ENCODE results near the gene PKD1. TPM values are rescaled to one million over a fixed set of nuclear protein-coding genes. Genes with fewer than 3 reads are reported as not detected.

The PKD1 gene
- polyA plus RNA-seq, 1 donor from 2014 or later: 176 TPM

DNA sequence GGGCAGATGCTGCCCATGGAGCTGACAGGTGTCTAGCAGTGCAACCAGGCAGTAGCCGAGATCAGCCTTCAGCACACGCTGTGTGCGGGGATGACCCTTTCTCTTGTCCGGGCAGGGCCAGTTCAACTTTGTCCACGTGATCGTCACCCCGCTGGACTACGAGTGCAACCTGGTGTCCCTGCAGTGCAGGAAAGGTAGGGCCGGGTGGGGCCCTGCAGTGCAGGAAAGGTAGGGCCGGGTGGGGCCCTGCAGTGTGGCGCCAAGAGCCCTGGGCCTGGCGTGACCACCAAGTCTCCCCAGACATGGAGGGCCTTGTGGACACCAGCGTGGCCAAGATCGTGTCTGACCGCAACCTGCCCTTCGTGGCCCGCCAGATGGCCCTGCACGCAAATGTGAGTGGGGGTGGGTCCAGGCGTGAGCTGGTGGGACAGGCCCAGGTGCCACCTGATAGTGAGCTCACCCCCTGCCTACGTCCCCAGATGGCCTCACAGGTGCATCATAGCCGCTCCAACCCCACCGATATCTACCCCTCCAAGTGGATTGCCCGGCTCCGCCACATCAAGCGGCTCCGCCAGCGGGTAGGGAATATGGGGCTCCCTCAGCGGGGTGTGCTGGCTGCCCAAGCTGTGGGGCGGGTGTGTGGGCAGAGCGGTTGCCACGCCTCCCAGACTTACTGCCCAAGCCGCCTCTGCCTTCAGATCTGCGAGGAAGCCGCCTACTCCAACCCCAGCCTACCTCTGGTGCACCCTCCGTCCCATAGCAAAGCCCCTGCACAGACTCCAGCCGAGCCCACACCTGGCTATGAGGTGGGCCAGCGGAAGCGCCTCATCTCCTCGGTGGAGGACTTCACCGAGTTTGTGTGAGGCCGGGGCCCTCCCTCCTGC, 47.7 kb downstream of the PKD1 start:
- TF ChIP-seq POLR2AphosphoS5 (IDR thresholded peaks at IDR 0.05): no peak
- TF ChIP-seq, protein P1, sequence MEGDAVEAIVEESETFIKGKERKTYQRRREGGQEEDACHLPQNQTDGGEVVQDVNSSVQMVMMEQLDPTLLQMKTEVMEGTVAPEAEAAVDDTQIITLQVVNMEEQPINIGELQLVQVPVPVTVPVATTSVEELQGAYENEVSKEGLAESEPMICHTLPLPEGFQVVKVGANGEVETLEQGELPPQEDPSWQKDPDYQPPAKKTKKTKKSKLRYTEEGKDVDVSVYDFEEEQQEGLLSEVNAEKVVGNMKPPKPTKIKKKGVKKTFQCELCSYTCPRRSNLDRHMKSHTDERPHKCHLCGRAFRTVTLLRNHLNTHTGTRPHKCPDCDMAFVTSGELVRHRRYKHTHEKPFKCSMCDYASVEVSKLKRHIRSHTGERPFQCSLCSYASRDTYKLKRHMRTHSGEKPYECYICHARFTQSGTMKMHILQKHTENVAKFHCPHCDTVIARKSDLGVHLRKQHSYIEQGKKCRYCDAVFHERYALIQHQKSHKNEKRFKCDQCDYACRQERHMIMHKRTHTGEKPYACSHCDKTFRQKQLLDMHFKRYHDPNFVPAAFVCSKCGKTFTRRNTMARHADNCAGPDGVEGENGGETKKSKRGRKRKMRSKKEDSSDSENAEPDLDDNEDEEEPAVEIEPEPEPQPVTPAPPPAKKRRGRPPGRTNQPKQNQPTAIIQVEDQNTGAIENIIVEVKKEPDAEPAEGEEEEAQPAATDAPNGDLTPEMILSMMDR (IDR thresholded peaks at IDR 0.05; ENCODE audit: poor library complexity, severe bottlenecking): no peak
- no peak for TF ChIP-seq EP300 (conservative IDR thresholded peaks at IDR 0.05; ENCODE audit: poor library complexity, severe bottlenecking)
- no peak for TF ChIP-seq RAD21 (conservative IDR thresholded peaks at IDR 0.05)
- no peak for TF ChIP-seq MXI1 (conservative IDR thresholded peaks at IDR 0.05; ENCODE audit: poor library complexity, severe bottlenecking)
- TF ChIP-seq EZH2 (IDR thresholded peaks at IDR 0.05; ENCODE audit: borderline replicate concordance, insufficient read depth, low read length, poor library complexity, severe bottlenecking): no peak
- no peak for TF ChIP-seq SMC3 (conservative IDR thresholded peaks at IDR 0.05; ENCODE audit: poor library complexity)
- no peak for TF ChIP-seq TAF1 (IDR thresholded peaks at IDR 0.05; ENCODE audit: low read depth)
- TF ChIP-seq, protein P2, sequence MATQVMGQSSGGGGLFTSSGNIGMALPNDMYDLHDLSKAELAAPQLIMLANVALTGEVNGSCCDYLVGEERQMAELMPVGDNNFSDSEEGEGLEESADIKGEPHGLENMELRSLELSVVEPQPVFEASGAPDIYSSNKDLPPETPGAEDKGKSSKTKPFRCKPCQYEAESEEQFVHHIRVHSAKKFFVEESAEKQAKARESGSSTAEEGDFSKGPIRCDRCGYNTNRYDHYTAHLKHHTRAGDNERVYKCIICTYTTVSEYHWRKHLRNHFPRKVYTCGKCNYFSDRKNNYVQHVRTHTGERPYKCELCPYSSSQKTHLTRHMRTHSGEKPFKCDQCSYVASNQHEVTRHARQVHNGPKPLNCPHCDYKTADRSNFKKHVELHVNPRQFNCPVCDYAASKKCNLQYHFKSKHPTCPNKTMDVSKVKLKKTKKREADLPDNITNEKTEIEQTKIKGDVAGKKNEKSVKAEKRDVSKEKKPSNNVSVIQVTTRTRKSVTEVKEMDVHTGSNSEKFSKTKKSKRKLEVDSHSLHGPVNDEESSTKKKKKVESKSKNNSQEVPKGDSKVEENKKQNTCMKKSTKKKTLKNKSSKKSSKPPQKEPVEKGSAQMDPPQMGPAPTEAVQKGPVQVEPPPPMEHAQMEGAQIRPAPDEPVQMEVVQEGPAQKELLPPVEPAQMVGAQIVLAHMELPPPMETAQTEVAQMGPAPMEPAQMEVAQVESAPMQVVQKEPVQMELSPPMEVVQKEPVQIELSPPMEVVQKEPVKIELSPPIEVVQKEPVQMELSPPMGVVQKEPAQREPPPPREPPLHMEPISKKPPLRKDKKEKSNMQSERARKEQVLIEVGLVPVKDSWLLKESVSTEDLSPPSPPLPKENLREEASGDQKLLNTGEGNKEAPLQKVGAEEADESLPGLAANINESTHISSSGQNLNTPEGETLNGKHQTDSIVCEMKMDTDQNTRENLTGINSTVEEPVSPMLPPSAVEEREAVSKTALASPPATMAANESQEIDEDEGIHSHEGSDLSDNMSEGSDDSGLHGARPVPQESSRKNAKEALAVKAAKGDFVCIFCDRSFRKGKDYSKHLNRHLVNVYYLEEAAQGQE (IDR thresholded peaks at IDR 0.05; ENCODE audit: borderline replicate concordance): no peak
- Histone ChIP-seq H3K27ac (ENCODE audit: low read length) (no peak overlapping the region), H3K27me3 (ENCODE audit: insufficient read depth, low read depth, low read length) (no peaks in the 10 kb centered on the region), H3K9me2 (ENCODE audit: insufficient read depth, low read length) (no peaks in the 10 kb centered on the region), H3K4me2 (ENCODE audit: low read length) (no peak overlapping the region), H3K9me3 (ENCODE audit: low read length) (no peaks in the 10 kb centered on the region), H3K4me3 (ENCODE audit: low read length) (no peak overlapping the region), H3K79me2 (replicated peaks; ENCODE audit: insufficient read depth, low read length) (no peaks in the 10 kb centered on the region), H3F3A (ENCODE audit: insufficient read depth, low read length, poor library complexity, severe bottlenecking) (no peaks in the 10 kb centered on the region), H4K20me1 (ENCODE audit: insufficient read depth) (no peaks in the 10 kb centered on the region), H3K9ac (ENCODE audit: low read length) (no peak overlapping the region), H3K36me3 (ENCODE audit: insufficient read depth, low read length) (no peaks in the 10 kb centered on the region), H2AFZ (ENCODE audit: low read depth, low read length) (no peak overlapping the region)

DNA sequence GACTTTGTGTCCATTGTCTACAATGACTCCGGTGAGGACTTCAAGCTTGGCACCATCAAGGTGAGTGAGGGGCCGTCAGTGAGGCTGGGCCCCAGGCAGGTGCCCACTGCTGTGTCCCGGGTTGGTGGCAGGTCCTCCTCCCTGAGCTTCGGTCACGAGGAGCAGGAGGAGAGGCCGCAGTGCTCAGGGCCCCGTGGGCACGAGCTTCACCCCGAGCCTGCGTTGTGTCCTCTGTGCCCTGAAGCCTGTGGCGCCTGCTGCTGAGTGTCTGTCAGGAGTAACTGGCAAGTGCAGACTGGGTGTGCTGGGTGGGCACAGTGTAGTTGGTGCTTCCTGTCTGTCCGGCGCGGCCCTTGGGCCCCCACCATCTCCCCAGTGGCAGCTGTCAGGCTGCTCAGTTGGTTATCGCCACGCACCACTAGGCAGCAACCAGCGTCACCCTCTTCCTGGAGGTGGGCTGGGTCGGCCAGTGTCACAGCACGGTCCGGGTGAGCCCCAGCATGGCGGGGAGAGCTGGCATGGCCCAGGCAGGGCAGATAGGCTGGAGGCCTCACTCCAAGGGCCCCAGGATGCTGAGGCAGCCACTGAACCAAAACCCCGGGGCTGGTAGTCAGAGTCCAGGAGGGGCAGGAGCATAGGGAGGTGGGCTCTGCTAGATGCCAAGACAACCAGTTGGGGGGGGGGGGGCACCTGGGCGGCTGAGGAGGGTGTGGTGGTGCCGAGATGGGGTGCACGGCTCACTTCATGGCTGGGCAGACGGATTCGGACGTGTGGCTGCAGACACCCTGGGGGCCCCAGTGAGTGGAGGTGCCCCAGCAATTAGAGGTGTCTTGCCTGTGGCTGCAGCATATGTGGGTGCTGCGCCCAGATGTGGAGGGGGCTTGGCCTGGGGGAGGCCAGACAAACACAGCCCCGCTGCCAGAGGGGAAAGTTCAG, 48.6 kb downstream of the PKD1 start:
- Histone ChIP-seq H3K4me2 (ENCODE audit: low read length) (no peak overlapping the region), H3K9me2 (ENCODE audit: insufficient read depth, low read length) (no peaks in the 10 kb centered on the region), H3K27me3 (ENCODE audit: insufficient read depth, low read depth, low read length) (no peaks in the 10 kb centered on the region), H3K27ac (ENCODE audit: low read length) (no peak overlapping the region), H3K9ac (ENCODE audit: low read length) (no peak overlapping the region), H4K20me1 (ENCODE audit: insufficient read depth) (no peaks in the 10 kb centered on the region), H3K79me2 (replicated peaks; ENCODE audit: insufficient read depth, low read length) (no peaks in the 10 kb centered on the region), H3K4me3 (ENCODE audit: low read length) (no peak overlapping the region), H2AFZ (ENCODE audit: low read depth, low read length) (no peak overlapping the region), H3K36me3 (ENCODE audit: insufficient read depth, low read length) (no peaks in the 10 kb centered on the region), H3F3A (ENCODE audit: insufficient read depth, low read length, poor library complexity, severe bottlenecking) (no peaks in the 10 kb centered on the region), H3K9me3 (ENCODE audit: low read length) (no peaks in the 10 kb centered on the region)
- TF ChIP-seq SMC3 (conservative IDR thresholded peaks at IDR 0.05; ENCODE audit: poor library complexity) (no peak), TAF1 (IDR thresholded peaks at IDR 0.05; ENCODE audit: low read depth) (no peak), POLR2AphosphoS5 (IDR thresholded peaks at IDR 0.05) (no peak), EP300 (conservative IDR thresholded peaks at IDR 0.05; ENCODE audit: poor library complexity, severe bottlenecking) (no peak), EZH2 (IDR thresholded peaks at IDR 0.05; ENCODE audit: borderline replicate concordance, insufficient read depth, low read length, poor library complexity, severe bottlenecking) (no peak)
- TF ChIP-seq, protein P2 (IDR thresholded peaks at IDR 0.05; ENCODE audit: borderline replicate concordance): no peak
- TF ChIP-seq, protein P1 (IDR thresholded peaks at IDR 0.05; ENCODE audit: poor library complexity, severe bottlenecking): no peak

Measured in neural cell (in vitro differentiated cells).